T-helper 2 cell treated with Interferon-gamma antibody and Interleukin-4, amounts not matched to agents 100 ng/mL and 5 ng/mL, for 36 hours (primary cell): Measurements from ENCODE around the gene AGPAT4. TPM values are rescaled to one million over a fixed set of nuclear protein-coding genes. Genes with fewer than 3 reads are reported as not detected.
"Not testable (repeated sequence)": the region's sequence is repeated elsewhere in the genome, so short reads cannot be mapped to it uniquely, and the experiment has no call there.

Experiments
- intact Hi-C: fragments of 100-400 bp; cut with micrococcal nuclease; formaldehyde crosslinking; loops from one replicate; pipeline ENCODE4 v1.15.1; 2023
- total RNA-seq: library from RNA; stranded (reverse); gene quantifications from 2 replicates; pipeline ENCODE4 v1.2.3, GENCODE V29; 2022

AGPAT4 gene
- total RNA-seq, 1 donor from 2014 or later = 12.5 TPM

- intact Hi-C loops = no loop called here
These were observed 63.0 kb downstream of the AGPAT4 start for GRCh38 chr6:161210857-161211256.

GRCh38 chr6:161207200-161207599 is 66.7 kb downstream of the AGPAT4 start:
- intact Hi-C loops = no loop called here

DNA sequence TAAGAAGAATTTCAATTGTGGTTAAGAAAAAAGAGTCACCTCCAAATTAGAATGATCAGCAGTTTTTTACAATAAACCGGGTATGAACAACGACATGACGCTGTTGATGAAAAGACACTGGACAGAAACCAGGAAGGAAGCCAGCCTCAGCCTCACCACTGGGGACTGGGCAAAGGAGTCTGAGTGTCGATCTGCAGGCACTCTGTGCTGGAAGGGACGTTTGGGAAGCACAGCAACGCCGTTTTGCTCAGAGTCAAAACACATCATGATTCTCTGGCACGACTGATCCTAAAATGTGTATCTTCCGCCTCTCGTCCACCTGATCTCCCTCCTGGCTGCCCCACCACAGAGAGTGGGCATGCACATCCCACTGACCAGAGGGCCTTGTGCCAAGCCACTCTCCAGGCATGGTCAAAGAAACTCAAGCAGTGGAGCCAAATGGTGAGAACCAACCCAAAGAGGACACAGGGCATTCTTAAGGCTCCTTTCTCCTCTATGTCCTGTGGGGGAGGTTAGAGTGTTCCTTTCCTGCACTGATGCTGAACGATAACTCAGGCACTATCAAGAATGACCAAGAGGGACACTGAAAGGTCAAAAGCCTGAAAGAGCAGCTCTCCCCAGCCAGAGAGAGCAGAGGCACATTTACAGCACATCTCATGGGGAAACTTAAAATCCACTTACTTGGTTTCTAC is 68.8 kb downstream of the AGPAT4 start:
- intact Hi-C loops = no loop called here

DNA sequence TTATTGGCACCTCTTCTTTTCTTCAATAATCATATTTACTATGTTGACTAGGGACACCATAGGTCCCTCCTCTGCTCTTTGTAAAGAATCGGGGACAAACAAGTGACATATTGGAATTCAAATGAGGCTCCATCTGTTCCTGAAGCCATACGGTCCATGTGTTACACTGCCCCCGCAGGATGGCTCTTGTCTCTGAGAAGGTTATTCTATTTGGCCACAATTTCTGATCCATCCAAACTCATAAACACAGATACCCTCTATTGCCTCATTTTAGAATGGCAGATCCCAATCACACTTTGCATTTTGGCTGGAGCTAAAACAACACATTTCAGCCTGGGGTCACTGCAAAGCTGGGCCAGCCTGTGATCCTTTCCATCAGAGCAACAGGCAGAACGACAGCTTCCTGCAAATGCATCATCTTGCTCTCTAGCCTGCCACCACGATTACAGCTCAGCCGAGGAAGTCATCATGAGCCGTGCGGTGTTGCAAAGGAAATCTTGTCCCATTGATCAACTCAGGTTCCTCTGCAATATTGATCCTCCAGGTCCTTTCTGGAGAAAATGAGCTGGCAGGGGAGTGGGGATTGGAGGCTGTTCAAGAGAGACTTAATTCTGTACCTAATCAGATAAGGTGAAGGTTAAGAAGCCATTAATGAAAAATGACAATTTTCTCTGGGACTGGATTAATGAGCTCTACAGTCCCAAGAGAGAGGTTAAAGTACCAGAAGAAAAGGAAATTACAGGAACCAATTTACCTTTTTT is 73.1 kb downstream of the AGPAT4 start:
- intact Hi-C loops = no loop called here

DNA sequence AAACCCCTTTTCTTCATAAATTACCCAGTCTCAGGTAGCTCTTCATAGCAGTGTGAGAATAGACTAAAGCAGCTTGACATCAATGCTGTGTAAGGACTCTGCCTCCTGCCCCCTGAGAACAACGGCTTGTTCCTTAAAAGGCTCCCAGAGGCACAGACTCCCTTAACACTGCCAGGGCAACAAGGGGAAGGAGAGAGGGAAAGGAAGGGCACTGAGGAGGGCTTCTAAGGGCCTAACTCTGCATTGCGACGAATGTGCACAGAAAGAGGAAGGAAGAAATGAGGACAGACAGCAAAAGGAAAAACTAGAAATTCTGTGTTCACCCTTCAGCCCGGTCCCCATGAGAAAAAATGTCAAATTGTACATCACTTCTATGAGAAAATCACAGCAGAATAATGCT is 74.0 kb downstream of the AGPAT4 start:
- intact Hi-C loops = no loop called here

- intact Hi-C loops = no loop called here
These were observed 74.9 kb downstream of the AGPAT4 start for GRCh38 chr6:161198783-161199460.

GRCh38 chr6:161198176-161198575 is 75.7 kb downstream of the AGPAT4 start:
- intact Hi-C loops = no loop called here

GRCh38 chr6:161195386-161195785 is 78.5 kb downstream of the AGPAT4 start:
- intact Hi-C loops = no loop called here

DNA sequence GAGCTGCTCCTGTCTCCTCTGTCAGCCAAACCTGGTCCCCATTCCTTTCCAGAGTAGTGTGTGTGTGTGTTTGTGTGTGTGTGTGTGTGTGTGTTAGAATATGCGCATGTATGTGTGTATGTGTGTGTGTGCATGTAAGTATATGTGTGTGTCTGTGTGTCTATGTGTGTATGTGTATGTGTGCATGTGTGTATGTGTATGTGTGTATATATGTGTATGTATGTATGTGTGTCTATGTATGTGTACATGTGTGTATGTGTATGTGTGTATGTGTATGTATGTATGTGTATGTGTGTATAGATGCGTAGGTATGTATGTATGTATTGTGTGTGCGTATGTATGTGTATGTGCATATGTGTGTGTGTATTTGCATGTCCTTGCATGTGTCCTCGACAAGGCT is 79.5 kb downstream of the AGPAT4 start:
- intact Hi-C loops = no loop called here

GRCh38 chr6:161192636-161193411 is 81.0 kb downstream of the AGPAT4 start:
- intact Hi-C loops = no loop called here

GRCh38 chr6:161191671-161192070 is 82.2 kb downstream of the AGPAT4 start:
- intact Hi-C loops = no loop called here

- intact Hi-C loops = no loop called here
These were observed 82.9 kb downstream of the AGPAT4 start for GRCh38 chr6:161191007-161191406.

DNA sequence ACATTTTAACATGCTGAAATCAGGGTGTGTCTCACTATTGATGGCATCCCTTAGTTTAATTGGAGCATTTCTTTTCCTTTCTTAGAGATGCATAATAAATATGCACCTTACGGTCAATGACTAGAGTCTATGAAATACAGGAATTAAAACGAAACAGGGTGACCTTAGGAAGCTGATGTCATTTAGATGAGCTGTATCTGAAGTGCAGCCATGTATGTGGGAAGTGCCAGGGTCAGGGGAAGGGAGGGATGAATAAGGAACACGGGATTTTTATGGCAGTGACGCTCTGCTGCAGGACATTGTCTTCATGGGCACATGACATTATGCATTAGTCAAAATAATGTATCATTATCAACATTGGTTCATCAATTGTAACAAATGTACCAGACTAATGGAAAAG is 84.0 kb downstream of the AGPAT4 start:
- intact Hi-C loops = no loop called here

GRCh38 chr6:161188547-161189465 is 85.1 kb downstream of the AGPAT4 start:
- intact Hi-C loops = no loop called here

- intact Hi-C loops = no loop called here
These were observed 87.6 kb downstream of the AGPAT4 start for GRCh38 chr6:161186173-161186769.

DNA sequence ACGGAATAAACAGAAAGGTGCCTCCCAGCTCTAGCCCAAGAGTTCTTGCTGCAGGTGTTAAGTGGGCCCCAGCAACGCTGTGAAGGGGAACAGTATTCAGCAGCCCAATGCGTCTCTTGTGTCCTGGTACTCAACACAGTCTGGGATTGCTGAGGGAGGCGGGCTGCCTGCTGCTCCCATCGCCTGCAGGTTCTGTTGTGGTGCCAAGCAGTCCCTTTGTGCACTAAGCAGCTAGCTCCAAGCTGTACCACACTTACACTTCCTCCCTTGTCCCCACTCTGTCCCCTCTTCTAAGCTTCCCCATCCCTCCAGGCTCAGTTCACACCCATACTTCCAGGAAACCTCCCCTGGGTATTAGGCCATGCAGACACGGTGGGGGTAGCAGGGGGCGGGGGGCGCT is 92.7 kb downstream of the AGPAT4 start:
- intact Hi-C loops = no loop called here

DNA sequence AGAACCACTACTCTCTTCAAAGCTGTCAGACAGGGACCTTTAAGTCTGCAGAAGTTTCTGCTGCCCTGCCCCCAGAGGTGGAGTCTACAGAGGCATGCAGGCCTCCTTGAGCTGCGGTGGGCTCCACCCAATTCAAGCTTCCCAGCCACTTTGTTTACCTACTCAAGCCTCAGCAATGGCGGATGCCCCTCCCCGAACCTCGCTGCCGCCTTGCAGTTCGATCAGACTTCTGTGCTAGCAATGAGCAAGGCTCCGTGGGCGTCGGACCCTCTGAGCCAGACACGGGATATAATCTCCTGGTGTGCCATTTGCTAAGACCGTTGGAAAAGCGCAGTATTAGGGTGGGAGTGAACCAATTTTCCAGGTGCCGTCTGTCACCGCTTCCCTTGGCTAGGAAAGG is 95.7 kb downstream of the AGPAT4 start:
- intact Hi-C loops = not testable (repeated sequence)

- intact Hi-C loops = not testable (repeated sequence)
These were observed 97.4 kb downstream of the AGPAT4 start for GRCh38 chr6:161176428-161176827.

GRCh38 chr6:161172769-161173168 is 101.1 kb downstream of the AGPAT4 start:
- intact Hi-C loops = not testable (repeated sequence)

DNA sequence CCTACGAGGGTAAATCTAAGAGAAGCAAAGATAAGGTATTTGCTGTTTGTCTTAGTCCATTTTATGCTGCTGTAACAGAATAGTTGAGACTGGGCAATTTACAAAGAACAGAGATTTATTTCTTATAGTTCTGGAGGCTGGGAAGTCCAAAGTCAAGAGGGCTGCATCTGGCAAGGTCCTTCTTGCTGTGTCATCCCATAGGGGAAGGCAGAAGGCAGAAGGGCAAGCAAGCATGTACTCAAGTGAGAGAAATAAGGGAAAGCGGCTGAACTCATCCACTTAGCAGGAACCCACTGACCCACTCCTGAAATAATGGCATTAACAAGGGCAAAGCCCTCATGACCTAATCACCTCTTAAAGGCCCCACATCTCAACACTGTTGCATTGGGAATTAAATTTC is 102.7 kb downstream of the AGPAT4 start:
- intact Hi-C loops = no loop called here
